ENCODE results near the gene KANK4. TPM values are rescaled to one million over a fixed set of nuclear protein-coding genes. Genes with fewer than 3 reads are reported as not detected.

KANK4 gene
- total and polyA plus RNA-seq, 2 of the 8 experiments (the other 6 are each of a cell fraction or from before 2014, with no cell fraction given): 0.22 to 0.26 TPM

DNA sequence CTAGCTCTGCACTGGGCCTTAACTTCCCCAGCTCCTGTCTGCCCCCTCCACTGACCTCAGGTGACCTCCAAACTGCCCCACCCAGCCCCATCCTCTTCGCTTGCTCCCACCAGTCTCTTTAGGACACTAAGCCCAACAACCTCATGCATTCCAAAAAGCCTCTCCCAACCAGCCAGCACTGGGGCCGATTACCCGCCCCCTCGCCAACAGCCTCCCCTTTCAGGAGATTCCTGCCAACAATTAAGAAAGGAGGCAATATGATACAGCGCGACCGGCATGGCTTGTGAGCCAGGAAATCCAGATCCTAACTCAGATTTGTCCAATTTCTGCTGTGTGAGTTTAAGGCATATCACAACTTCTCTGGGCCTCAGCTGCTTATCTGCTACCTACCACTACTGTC, 14.7 kb downstream of the KANK4 start:
- no peak for DNase-seq (ENCODE audit: low read depth in 1 of 2, low spot score in 2 of 2)
- H3K9ac ChIP-seq (replicated peaks in 1 of 4; ENCODE audit: extremely low read depth in 1 of 4, low read depth in 3 of 4, low read length in 3 of 4): no peak overlapping the region
- ChIA-PET CTCF (ENCODE audit: partially characterized antibody) (interaction anchor here (1.3 to 2.0 kb wide), 2 partner anchors 87 to 98 kb away, joined by 6 read pairs; no protein-coding TSS in a partner anchor), POLR2A (ENCODE audit: partially characterized antibody) (interaction anchor here (0.6 kb wide), 1 partner anchor 44 kb away, joined by 3 read pairs; no protein-coding TSS in a partner anchor)
- H3K4me3 ChIP-seq (ENCODE audit: extremely low read depth in 1 of 4, insufficient read depth in 2 of 4, low read depth in 3 of 4, low read length in 4 of 4): no peak overlapping the region
- no peak overlapping the region for H3K18ac ChIP-seq (ENCODE audit: extremely low read depth, low read length)
- H3K56ac ChIP-seq (replicated peaks; ENCODE audit: insufficient read length, low read depth, low read length): no peak overlapping the region
- H4K8ac ChIP-seq (ENCODE audit: extremely low read depth, insufficient read depth, low read length): no peak overlapping the region
- no peak overlapping the region for H2BK120ac ChIP-seq (replicated peaks; ENCODE audit: low read depth, low read length)
- no peak overlapping the region for H3K4me2 ChIP-seq (ENCODE audit: insufficient read depth in 1 of 2, low read depth in 2 of 2, low read length in 2 of 2)
- no peak overlapping the region for H2BK5ac ChIP-seq (ENCODE audit: low read depth, low read length)
- H3K4ac ChIP-seq (replicated peaks; ENCODE audit: insufficient read length, low read depth, low read length): no peak overlapping the region
- H2AK5ac ChIP-seq (ENCODE audit: low read depth, low read length): no peak overlapping the region
- H3K36me3 ChIP-seq (ENCODE audit: control insufficient read depth in 2 of 4, insufficient read depth in 4 of 4, low read length in 3 of 4): no peaks in the 10 kb centered on the region
- H3K79me1 ChIP-seq (ENCODE audit: low read depth, low read length): no peaks in the 10 kb centered on the region
- H4K20me1 ChIP-seq (replicated peaks in 1 of 2; ENCODE audit: control insufficient read depth in 1 of 2, insufficient read depth in 2 of 2, low read length in 2 of 2): no peaks in the 10 kb centered on the region
- no peak overlapping the region for H2AFZ ChIP-seq (ENCODE audit: low read length)
- no peak overlapping the region for H3K14ac ChIP-seq (ENCODE audit: insufficient read length)
- H2BK12ac ChIP-seq (ENCODE audit: low read depth, low read length): no peak overlapping the region
- TF ChIP-seq SRF (IDR thresholded peaks at IDR 0.05; ENCODE audit: low read depth, low read length) (no peak), SUZ12 (IDR thresholded peaks at IDR 0.05; ENCODE audit: low read length) (no peak), EZH2 (IDR thresholded peaks at IDR 0.05; ENCODE audit: low read depth, low read length, severe bottlenecking) (no peak), CEBPB (IDR thresholded peaks at IDR 0.05; ENCODE audit: low read depth, low read length) (no peak), POLR2A (IDR thresholded peaks at IDR 0.05; ENCODE audit: control extremely low read depth in 1 of 2, low read depth in 2 of 2, low read length in 2 of 2) (no peak), CBX8 (IDR thresholded peaks at IDR 0.05; ENCODE audit: borderline replicate concordance, low read depth, low read length) (no peak), RNF2 (IDR thresholded peaks at IDR 0.05; ENCODE audit: borderline replicate concordance, low read depth, low read length, missing control alignments, poor library complexity, severe bottlenecking) (no peak), SIRT6 (IDR thresholded peaks at IDR 0.05; ENCODE audit: low read length) (no peak), BCL11A (IDR thresholded peaks at IDR 0.05; ENCODE audit: low read depth in 2 of 2, low read length in 2 of 2) (no peak), JUND (IDR thresholded peaks at IDR 0.05; ENCODE audit: low read length) (no peak), BACH1 (IDR thresholded peaks at IDR 0.05; ENCODE audit: low read length) (no peak), CHD2 (IDR thresholded peaks at IDR 0.05; ENCODE audit: low read length) (no peak), SIN3A (conservative IDR thresholded peaks at IDR 0.05 in 1 of 2, IDR thresholded peaks at IDR 0.05 in 1 of 2; ENCODE audit: low read depth in 1 of 2, low read length in 2 of 2) (no peak)
- TF ChIP-seq, protein P1, sequence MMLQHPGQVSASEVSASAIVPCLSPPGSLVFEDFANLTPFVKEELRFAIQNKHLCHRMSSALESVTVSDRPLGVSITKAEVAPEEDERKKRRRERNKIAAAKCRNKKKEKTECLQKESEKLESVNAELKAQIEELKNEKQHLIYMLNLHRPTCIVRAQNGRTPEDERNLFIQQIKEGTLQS (IDR thresholded peaks at IDR 0.05; ENCODE audit: insufficient read depth, low read depth, low read length): no peak
- H3K4me1 ChIP-seq (replicated peaks in 1 of 4; ENCODE audit: control insufficient read depth in 3 of 4, insufficient read depth in 4 of 4, low read length in 3 of 4): peaks cover 0 to 3% (median 0%) of the 10 kb centered on the region in 4 experiments; a peak in 1 of 7 replicates
- H3K27me3 ChIP-seq (replicated peaks in 1 of 4; ENCODE audit: control insufficient read depth in 3 of 4, extremely low read depth in 1 of 4, insufficient read depth in 3 of 4, low read length in 3 of 4): peaks cover 0 to 5% (median under 1%) of the 10 kb centered on the region in 4 experiments; a peak in 4 of 7 replicates
- no peaks in the 10 kb centered on the region for H3K79me2 ChIP-seq (ENCODE audit: control insufficient read depth in 1 of 2, insufficient read depth in 2 of 2, low read length in 2 of 2)
- 78% methylated on average over 7 of the region's 7 CpGs; no CpG with 5 or more reads in 1 of the 2 experiments for WGBS, 2 experiments (ENCODE audit: extremely low coverage in 1 of 2, insufficient coverage in 1 of 2, insufficient read length in 1 of 2, insufficient replicate concordance in 2 of 2, low coverage in 1 of 2, low lambda C conversion rate in 2 of 2, missing lambda C conversion rate in 1 of 2)
- H3K9me3 ChIP-seq (ENCODE audit: insufficient read depth in 2 of 2, low read depth in 1 of 2, low read length in 1 of 2): no peaks in the 10 kb centered on the region
- H4K91ac ChIP-seq (replicated peaks; ENCODE audit: insufficient read length, low read length): no peak overlapping the region
- H4K5ac ChIP-seq (ENCODE audit: insufficient read length, low read depth, low read length): no peak overlapping the region
- no peak overlapping the region for H2BK15ac ChIP-seq (ENCODE audit: low read length)
- H3K23me2 ChIP-seq (ENCODE audit: low read depth, low read length): no peaks in the 10 kb centered on the region
- no peak overlapping the region for H3K23ac ChIP-seq (ENCODE audit: insufficient read length)
- H3K27ac ChIP-seq (ENCODE audit: low read depth, low read length): no peak overlapping the region
- H2BK20ac ChIP-seq (ENCODE audit: low read length): no peak overlapping the region
- FAIRE-seq: no peak

Data from H1 (cell line).